Right lobe of liver (tissue), 4 donors: Measurements from ENCODE around the gene SLC35G1.

Source experiments
- CTCF ChIP-seq, 4 donors: fragments of 200-600 bp in 3 of 4; fragments of 450-650 bp in 1 of 4; IDR thresholded peaks; one replicate each; pipeline versions ENCODE4 v1.5.1 to v1.8.0; 2016 to 2022; ENCODE audit warnings: antibody characterized with exemption in 4 of 4, mild to moderate bottlenecking in 2 of 4
- POLR2A ChIP-seq: fragments of 450-650 bp; IDR thresholded peaks from one replicate; pipeline ENCODE4 v1.6.1; 2017; ENCODE audit warnings: antibody characterized with exemption, mild to moderate bottlenecking
- donor health status: DM: no; HTN: no; CAD: no.
- donor health status: DM: no; HTN: no; CAD: no.
- donor health status: DM: no; HTN: yes; CAD: no.

- no peak for TF ChIP-seq POLR2A
- TF ChIP-seq CTCF (IDR thresholded peaks at IDR 0.05): no peak
These were observed 14.5 kb upstream of the SLC35G1 start for GRCh38 chr10:93879273-93879672.
